SK-N-MC (cell line): Measurements from ENCODE around the gene SLC35F5.

Experiments
- EZH2 ChIP-seq: fragments of 200-600 bp; sonication (generic); IDR thresholded peaks from one replicate; pipeline ENCODE4 v1.6.1; 2017; ENCODE audit warnings: antibody characterized with exemption
- FOXP2 ChIP-seq: optimal IDR thresholded peaks from 2 replicates; pipeline ENCODE3; 2011; ENCODE audit warnings: mild to moderate bottlenecking, moderate library complexity; ENCODE audit not compliant: insufficient read depth; ENCODE audit errors: extremely low read length, control extremely low read depth
- POLR2AphosphoS5 ChIP-seq: IDR thresholded peaks from 2 replicates; pipeline ENCODE4 v1.6.1; 2012; ENCODE audit warnings: mild to moderate bottlenecking, low read depth, low read length, borderline replicate concordance

GRCh38 chr2:113741091-113741490 is 15.4 kb downstream of the SLC35F5 start:
- TF ChIP-seq EZH2 (no peak), POLR2AphosphoS5 (no peak), FOXP2 (no peak)
